ENCODE results near the gene MKNK2. TPM values are rescaled to one million over a fixed set of nuclear protein-coding genes. Genes with fewer than 3 reads are reported as not detected.

Gene MKNK2
- total RNA-seq, 3 donors from 2014 or later (not counting 1 experiment from before 2014, with no cell fraction given) = 259 to 389 (median 322) TPM

- H3K4me1 Mint-ChIP-seq = peaks cover 10 to 36% of the 10 kb centered on the region in 2 donors
- Histone ChIP-seq H3K9me3 (ENCODE audit: control insufficient read depth, insufficient read depth, low read length) (peaks cover 6% of the 10 kb centered on the region), H3K36me3 (ENCODE audit: control insufficient read depth, insufficient read depth, low read length) (peaks cover 54% of the 10 kb centered on the region), H3K4me3 (ENCODE audit: low read length) (no peak overlapping the region), H3K27ac (ENCODE audit: low read length) (peak overlapping the region; percentile 94), H3K27me3 (ENCODE audit: control insufficient read depth, insufficient read depth, low read length) (no peaks in the 10 kb centered on the region), H3K4me1 (ENCODE audit: control insufficient read depth, insufficient read depth, low read length) (peaks cover 43% of the 10 kb centered on the region)
- no peaks in the 10 kb centered on the region for H3K36me3 Mint-ChIP-seq
- no peak for ATAC-seq
- no peaks in the 10 kb centered on the region for H3K27me3 Mint-ChIP-seq (ENCODE audit: low read depth in 2 of 2)
- intact Hi-C loops (cut with micrococcal nuclease) = no loop called here
- no peaks in the 10 kb centered on the region for H3K9me3 Mint-ChIP-seq
- WGBS (ENCODE audit: insufficient coverage) = 97% methylated on average over 20 of the region's 20 CpGs
- TF ChIP-seq CTCF (IDR thresholded peaks at IDR 0.05) = no peak
- peak overlapping the region; percentile 91 to 95 for H3K27ac Mint-ChIP-seq
- peak in 1 of 2 donors; percentile 11 for DNase-seq
- no peak overlapping the region for H3K4me3 Mint-ChIP-seq
These were observed 10.9 kb downstream of the MKNK2 start for GRCh38 chr19:2039959-2040646.

- no peak overlapping the region for H3K27ac ChIP-seq (ENCODE audit: low read length)
- H3K9me3 ChIP-seq (ENCODE audit: control insufficient read depth, insufficient read depth, low read length) = peaks cover 6% of the 10 kb centered on the region
- Mint-ChIP-seq H3K9me3 (no peaks in the 10 kb centered on the region), H3K27ac (peak overlapping the region; percentile 58 to 82), H3K36me3 (no peaks in the 10 kb centered on the region), H3K4me1 (peaks cover 10 to 38% of the 10 kb centered on the region in 2 donors), H3K4me3 (peak overlapping the region; percentile 58), H3K27me3 (ENCODE audit: low read depth in 2 of 2) (no peaks in the 10 kb centered on the region)
- no peak for TF ChIP-seq CTCF (IDR thresholded peaks at IDR 0.05)
- H3K4me3 ChIP-seq (ENCODE audit: low read length) = no peak overlapping the region
- ATAC-seq = no peak
- H3K27me3 ChIP-seq (ENCODE audit: control insufficient read depth, insufficient read depth, low read length) = no peaks in the 10 kb centered on the region
- intact Hi-C loops (cut with micrococcal nuclease) = no loop called here
- H3K36me3 ChIP-seq (ENCODE audit: control insufficient read depth, insufficient read depth, low read length) = peaks cover 48% of the 10 kb centered on the region
- 96% methylated on average over 29 of the region's 30 CpGs for WGBS (ENCODE audit: insufficient coverage)
- peak; percentile 18 for DNase-seq
- peaks cover 40% of the 10 kb centered on the region for H3K4me1 ChIP-seq (ENCODE audit: control insufficient read depth, insufficient read depth, low read length)
These were observed 11.7 kb downstream of the MKNK2 start for GRCh38 chr19:2039089-2039958.

- intact Hi-C loops (cut with micrococcal nuclease) = no loop called here
- peak overlapping the region; percentile 58 to 85 for H3K27ac Mint-ChIP-seq
These were observed 12.6 kb downstream of the MKNK2 start for GRCh38 chr19:2038284-2039088.

More at GRCh38 chr19:2038284-2039088, 12.6 kb downstream of the MKNK2 start:
- Mint-ChIP-seq H3K4me1 (peaks cover 10 to 30% of the 10 kb centered on the region in 2 donors), H3K27me3 (ENCODE audit: low read depth in 2 of 2) (no peaks in the 10 kb centered on the region), H3K36me3 (no peaks in the 10 kb centered on the region), H3K9me3 (no peaks in the 10 kb centered on the region), H3K4me3 (no peak overlapping the region)
- Histone ChIP-seq H3K4me1 (ENCODE audit: control insufficient read depth, insufficient read depth, low read length) (peaks cover 36% of the 10 kb centered on the region), H3K27ac (ENCODE audit: low read length) (no peak overlapping the region), H3K9me3 (ENCODE audit: control insufficient read depth, insufficient read depth, low read length) (peaks cover 6% of the 10 kb centered on the region), H3K27me3 (ENCODE audit: control insufficient read depth, insufficient read depth, low read length) (no peaks in the 10 kb centered on the region), H3K4me3 (ENCODE audit: low read length) (no peak overlapping the region), H3K36me3 (ENCODE audit: control insufficient read depth, insufficient read depth, low read length) (peaks cover 48% of the 10 kb centered on the region)
- DNase-seq = no peak
- ATAC-seq = no peak
- WGBS (ENCODE audit: insufficient coverage) = 93% methylated on average over 42 of the region's 44 CpGs
- TF ChIP-seq CTCF (IDR thresholded peaks at IDR 0.05) = no peak
